ENCODE measurements around the gene DNAH1. TPM values are rescaled to one million over a fixed set of nuclear protein-coding genes. Genes with fewer than 3 reads are reported as not detected.

Gene DNAH1
- total and polyA plus RNA-seq, 2 of the 13 experiments (the other 11 are each of a cell fraction or from before 2014, with no cell fraction given), result 0.64 to 3.5 TPM

DNA sequence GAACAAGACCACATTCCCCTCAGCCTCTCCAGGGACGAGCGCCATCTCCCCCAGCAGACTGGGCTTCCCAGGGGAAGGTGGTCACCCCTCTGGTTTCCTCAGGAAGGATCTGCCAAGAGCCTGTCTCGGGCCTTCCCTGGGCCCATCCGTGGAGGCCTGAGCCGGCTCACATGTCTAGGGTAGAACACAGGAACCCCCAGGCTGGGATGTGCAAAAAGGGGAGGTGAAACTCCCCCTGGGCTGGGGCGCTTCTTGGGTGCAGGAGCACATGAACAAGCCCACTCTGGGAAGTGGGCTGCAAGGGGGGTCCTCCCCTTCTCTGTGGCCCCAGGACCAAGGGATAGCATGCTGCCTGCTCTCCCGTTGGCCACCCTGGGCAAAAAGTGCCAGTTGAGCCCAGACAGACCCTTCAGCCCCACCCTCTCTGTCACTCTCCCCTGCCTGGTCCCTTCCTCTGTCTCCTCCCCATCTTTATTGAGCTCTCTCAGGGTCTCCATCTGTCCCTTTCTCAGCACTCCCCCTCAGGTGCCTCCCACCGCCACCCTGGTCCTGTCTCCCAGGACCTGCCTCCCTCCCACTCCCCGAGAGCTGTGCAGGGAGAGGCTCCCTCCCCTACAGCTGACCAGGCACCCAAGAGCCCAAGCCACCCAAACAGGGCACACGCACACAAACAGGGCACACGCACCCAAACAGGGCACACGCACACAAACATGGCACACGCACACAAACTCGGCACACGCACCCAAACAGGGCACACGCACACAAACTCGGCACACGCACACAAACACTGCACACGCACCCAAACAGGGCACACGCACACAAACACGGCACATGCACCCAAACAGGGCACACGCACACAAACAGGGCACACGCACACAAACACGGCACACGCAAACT lies 127.9 kb downstream of the DNAH1 start (continued):
- no peak for TF ChIP-seq JUNB (CRISPR knock-in tag; IDR thresholded peaks at IDR 0.05; ENCODE audit: borderline replicate concordance)
- TF ChIP-seq ZNF678 (CRISPR knock-in tag; IDR thresholded peaks at IDR 0.05), result no peak
- no peak for TF ChIP-seq ZBTB21 (CRISPR knock-in tag; IDR thresholded peaks at IDR 0.05)

DNA sequence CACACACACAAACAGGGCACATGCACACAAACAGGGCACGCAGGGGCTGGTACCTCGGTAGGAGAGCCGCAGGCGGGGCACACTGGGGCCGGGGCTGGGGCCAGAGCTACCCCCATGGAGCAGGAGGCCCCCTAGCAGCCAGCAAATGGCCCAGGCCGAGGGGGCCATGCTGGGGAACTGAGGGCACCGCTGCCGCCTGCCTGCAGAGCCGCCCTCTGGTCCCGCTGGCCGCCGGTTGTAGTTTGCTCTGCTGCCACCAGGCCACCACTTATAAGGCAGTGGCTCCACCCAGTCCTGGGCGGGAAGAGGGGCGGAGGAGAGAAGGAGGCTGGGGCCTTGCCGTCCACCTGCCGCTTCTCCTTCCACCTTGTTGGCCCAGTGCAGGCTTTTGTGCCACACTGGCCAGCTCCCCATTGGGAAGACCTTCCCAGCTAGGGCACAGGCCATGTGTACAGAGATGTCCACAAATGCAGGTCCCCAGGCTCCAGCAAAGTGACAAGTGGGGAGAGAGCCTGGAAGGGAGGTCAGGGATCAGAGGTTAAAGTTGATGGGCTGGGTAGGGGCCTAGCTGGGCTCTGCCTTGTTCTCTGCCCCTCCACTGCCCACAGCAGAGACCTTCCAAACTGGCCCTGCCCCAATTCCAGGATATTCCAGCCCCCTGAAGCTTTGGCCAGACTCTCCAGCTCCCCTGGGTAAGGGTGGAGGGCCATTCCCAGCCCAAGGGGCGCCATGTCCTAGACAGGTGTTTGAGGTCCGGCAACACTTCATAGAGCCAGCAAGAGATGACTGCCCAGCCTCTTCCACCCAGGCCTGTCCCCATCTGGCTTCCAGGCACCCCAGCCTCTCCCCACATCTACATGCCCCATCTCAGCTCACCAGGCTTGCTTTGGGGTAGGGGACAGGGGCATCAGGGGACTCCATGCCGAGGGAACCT lies 129.0 kb downstream of the DNAH1 start, which contains the start of gene SEMA3G:
SEMA3G (minus strand) TSS at position 244 of the 934 bp plus-strand sequence; CDS start at position 168, 76 bp downstream.
- DNase-seq (ENCODE audit: low spot score) (peak; percentile 76), ATAC-seq (peak; percentile 92), FAIRE-seq (peak; percentile 66)
- Histone ChIP-seq H4K20me1 (ENCODE audit: insufficient read depth, low read length) (no peaks in the 10 kb centered on the region), H3K79me2 (ENCODE audit: insufficient read depth, low read length) (no peaks in the 10 kb centered on the region), H3K27ac (ENCODE audit: extremely low read length, insufficient read depth, low read length) (peak within 1 kb of the TSS; percentile 31), H3K4me2 (ENCODE audit: low read depth, low read length) (peak within 1 kb of the TSS; percentile 85), H2AFZ (ENCODE audit: low read length) (no peak within 1 kb of the TSS), H3K4me3 (replicated peaks in 1 of 3; ENCODE audit: insufficient read depth in 1 of 3, low read depth in 2 of 3, low read length in 3 of 3) (peak within 1 kb of the TSS; percentile 52 to 79 (median 78)), H3K36me3 (replicated peaks in 1 of 2; ENCODE audit: control insufficient read depth in 1 of 2, insufficient read depth in 2 of 2, low read length in 2 of 2) (no peaks in the 10 kb centered on the region; a peak in 2 of 5 replicates), H3K9me3 (ENCODE audit: low read length) (no peaks in the 10 kb centered on the region), H3K4me1 (ENCODE audit: insufficient read depth, low read length) (peaks cover 78% of the 10 kb centered on the region), H3K9ac (ENCODE audit: insufficient read depth, low read depth, low read length) (peak within 1 kb of the TSS; percentile 80), H3K27me3 (ENCODE audit: control insufficient read depth in 1 of 2, insufficient read depth in 2 of 2, low read length in 2 of 2) (no peaks in the 10 kb centered on the region)
- intact Hi-C loops (cut with micrococcal nuclease; ENCODE audit: unreplicated experiment), result loop anchor here (2.0 kb wide), 1 partner anchor 154 kb away; no protein-coding TSS in a partner anchor
- in situ Hi-C loops (cut with HindIII; ENCODE audit: extremely low pct_ligation_motif_present, low pct_unique_long_range_greater_than_20kb), result no loop called here
- POLR2A ChIA-PET, result interaction anchor here (1.0 to 3.6 kb wide), 7 partner anchors 9 to 291 kb away, joined by 3 to 14 read pairs (median 7); partner anchors contain the start of genes NISCH, POC1A and TNNC1
- no TSS peak for BruUV-seq (replicated peaks)
- WGBS (ENCODE audit: low lambda C conversion rate), result 10% methylated on average over 14 of the region's 19 CpGs
- CTCF ChIA-PET (ENCODE audit: low intra/inter-chr PET ratio, low total read pairs), result interaction anchor here (1.2 to 4.6 kb wide), 2 partner anchors 16 to 33 kb away, joined by 4 to 83 read pairs; no protein-coding TSS in a partner anchor
- TF ChIP-seq RBFOX2 (IDR thresholded peaks at IDR 0.05; ENCODE audit: low read depth, low read length), result peak; percentile 87
- TF ChIP-seq MED8 (CRISPR knock-in tag; IDR thresholded peaks at IDR 0.05; ENCODE audit: insufficient replicate concordance), result no peak
- peak; percentile 64 for TF ChIP-seq ELF3 (CRISPR knock-in tag; IDR thresholded peaks at IDR 0.05)
- no peak for TF ChIP-seq ZNF121 (CRISPR knock-in tag; IDR thresholded peaks at IDR 0.05)
- TF ChIP-seq THYN1 (CRISPR knock-in tag; IDR thresholded peaks at IDR 0.05; ENCODE audit: borderline replicate concordance, low read depth), result no peak
- peak; percentile 79 for TF ChIP-seq SPEN (CRISPR knock-in tag; IDR thresholded peaks at IDR 0.05; ENCODE audit: low read depth)
- TF ChIP-seq ZNF660 (CRISPR knock-in tag; IDR thresholded peaks at IDR 0.05; ENCODE audit: borderline replicate concordance, low read depth), result no peak; the same call in 1 of the 2 replicates
- no peak for TF ChIP-seq CEBPG (CRISPR knock-in tag; IDR thresholded peaks at IDR 0.05)
- no peak for TF ChIP-seq FOXA1 (IDR thresholded peaks at IDR 0.05)
- no peak for TF ChIP-seq FOXA1 (CRISPR knock-in tag; IDR thresholded peaks at IDR 0.05)
- TF ChIP-seq ZNF550 (CRISPR knock-in tag; IDR thresholded peaks at IDR 0.05; ENCODE audit: borderline replicate concordance), result no peak
- TF ChIP-seq, protein P1, sequence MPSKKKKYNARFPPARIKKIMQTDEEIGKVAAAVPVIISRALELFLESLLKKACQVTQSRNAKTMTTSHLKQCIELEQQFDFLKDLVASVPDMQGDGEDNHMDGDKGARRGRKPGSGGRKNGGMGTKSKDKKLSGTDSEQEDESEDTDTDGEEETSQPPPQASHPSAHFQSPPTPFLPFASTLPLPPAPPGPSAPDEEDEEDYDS (CRISPR knock-in tag; IDR thresholded peaks at IDR 0.05), result peak; percentile 100
- TF ChIP-seq EZH2 (conservative IDR thresholded peaks at IDR 0.05; ENCODE audit: low read depth, low read length), result no peak
- peak; percentile 43; the same call in 1 of the 2 replicates for TF ChIP-seq ZMYM2 (CRISPR knock-in tag; IDR thresholded peaks at IDR 0.05)
- peak; percentile 47; the same call in 1 of the 2 replicates for TF ChIP-seq ZMAT3 (CRISPR knock-in tag; conservative IDR thresholded peaks at IDR 0.05)
- TF ChIP-seq, protein P2, sequence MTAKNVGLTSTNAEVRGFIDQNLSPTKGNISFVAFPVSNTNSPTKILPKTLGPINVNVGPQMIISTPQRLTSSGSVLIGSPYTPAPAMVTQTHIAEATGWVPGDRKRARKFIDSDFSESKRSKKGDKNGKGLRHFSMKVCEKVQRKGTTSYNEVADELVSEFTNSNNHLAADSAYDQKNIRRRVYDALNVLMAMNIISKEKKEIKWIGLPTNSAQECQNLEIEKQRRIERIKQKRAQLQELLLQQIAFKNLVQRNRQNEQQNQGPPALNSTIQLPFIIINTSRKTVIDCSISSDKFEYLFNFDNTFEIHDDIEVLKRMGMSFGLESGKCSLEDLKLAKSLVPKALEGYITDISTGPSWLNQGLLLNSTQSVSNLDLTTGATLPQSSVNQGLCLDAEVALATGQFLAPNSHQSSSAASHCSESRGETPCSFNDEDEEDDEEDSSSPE (CRISPR knock-in tag; IDR thresholded peaks at IDR 0.05), result peak; percentile 65
- no peak for TF ChIP-seq PTBP1 (IDR thresholded peaks at IDR 0.05; ENCODE audit: low read depth, low read length, poor library complexity, severe bottlenecking)
- TF ChIP-seq RFXANK (CRISPR knock-in tag; IDR thresholded peaks at IDR 0.05), result no peak
